ENCODE data around the gene LRRC56.

DNA sequence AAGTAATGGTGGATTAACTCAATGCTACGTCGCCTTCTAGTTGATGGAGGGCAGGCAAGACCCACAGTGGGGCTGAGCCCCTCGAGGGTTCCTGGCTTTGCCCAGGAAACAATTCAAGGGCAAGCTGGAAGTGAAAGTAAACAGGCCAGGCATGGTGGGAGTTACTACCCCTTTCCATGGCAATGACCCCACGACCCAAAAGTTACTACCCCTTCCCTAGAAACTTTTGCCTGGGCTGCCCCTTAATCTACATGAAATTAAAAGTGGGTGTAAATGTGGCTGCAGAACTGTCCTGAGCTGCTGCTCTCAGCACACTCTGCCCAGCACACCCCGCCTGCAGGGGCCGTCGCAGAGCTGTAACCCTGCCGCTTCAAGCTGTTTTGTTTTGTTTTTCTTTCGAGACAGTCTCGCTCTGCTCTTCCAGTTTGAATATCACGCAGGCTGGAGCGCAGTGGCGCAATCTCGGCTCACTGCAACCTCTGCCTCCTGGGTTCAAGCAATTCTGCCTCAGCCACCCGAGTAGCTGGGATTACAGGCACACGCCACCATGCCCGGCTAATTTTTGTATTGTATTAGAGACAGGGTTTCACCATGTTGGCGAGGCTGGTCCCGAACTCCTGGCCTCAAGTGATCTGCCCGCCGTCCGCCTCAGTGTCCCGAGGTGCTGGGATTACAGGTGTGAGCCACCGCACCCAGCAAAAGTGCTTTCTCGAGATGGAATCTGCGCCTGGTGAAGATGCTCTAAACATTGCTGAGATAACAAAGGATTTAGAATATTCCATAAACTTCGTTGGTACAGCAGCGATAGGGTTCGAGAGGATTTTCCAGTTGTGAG lies 24.3 kb upstream of the LRRC56 start:
- TF ChIP-seq, protein P1, sequence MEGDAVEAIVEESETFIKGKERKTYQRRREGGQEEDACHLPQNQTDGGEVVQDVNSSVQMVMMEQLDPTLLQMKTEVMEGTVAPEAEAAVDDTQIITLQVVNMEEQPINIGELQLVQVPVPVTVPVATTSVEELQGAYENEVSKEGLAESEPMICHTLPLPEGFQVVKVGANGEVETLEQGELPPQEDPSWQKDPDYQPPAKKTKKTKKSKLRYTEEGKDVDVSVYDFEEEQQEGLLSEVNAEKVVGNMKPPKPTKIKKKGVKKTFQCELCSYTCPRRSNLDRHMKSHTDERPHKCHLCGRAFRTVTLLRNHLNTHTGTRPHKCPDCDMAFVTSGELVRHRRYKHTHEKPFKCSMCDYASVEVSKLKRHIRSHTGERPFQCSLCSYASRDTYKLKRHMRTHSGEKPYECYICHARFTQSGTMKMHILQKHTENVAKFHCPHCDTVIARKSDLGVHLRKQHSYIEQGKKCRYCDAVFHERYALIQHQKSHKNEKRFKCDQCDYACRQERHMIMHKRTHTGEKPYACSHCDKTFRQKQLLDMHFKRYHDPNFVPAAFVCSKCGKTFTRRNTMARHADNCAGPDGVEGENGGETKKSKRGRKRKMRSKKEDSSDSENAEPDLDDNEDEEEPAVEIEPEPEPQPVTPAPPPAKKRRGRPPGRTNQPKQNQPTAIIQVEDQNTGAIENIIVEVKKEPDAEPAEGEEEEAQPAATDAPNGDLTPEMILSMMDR (IDR thresholded peaks at IDR 0.05): no peak
- TF ChIP-seq POLR2A (IDR thresholded peaks at IDR 0.05; ENCODE audit: low read length): no peak
- TF ChIP-seq KDM1A (IDR thresholded peaks at IDR 0.05; ENCODE audit: low read depth): no peak
- no peak for TF ChIP-seq RAD21 (conservative IDR thresholded peaks at IDR 0.05 in 1 of 2, IDR thresholded peaks at IDR 0.05 in 1 of 2)
- TF ChIP-seq, protein P2, sequence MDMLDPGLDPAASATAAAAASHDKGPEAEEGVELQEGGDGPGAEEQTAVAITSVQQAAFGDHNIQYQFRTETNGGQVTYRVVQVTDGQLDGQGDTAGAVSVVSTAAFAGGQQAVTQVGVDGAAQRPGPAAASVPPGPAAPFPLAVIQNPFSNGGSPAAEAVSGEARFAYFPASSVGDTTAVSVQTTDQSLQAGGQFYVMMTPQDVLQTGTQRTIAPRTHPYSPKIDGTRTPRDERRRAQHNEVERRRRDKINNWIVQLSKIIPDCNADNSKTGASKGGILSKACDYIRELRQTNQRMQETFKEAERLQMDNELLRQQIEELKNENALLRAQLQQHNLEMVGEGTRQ (IDR thresholded peaks at IDR 0.05): no peak
- TF ChIP-seq, protein P3, sequence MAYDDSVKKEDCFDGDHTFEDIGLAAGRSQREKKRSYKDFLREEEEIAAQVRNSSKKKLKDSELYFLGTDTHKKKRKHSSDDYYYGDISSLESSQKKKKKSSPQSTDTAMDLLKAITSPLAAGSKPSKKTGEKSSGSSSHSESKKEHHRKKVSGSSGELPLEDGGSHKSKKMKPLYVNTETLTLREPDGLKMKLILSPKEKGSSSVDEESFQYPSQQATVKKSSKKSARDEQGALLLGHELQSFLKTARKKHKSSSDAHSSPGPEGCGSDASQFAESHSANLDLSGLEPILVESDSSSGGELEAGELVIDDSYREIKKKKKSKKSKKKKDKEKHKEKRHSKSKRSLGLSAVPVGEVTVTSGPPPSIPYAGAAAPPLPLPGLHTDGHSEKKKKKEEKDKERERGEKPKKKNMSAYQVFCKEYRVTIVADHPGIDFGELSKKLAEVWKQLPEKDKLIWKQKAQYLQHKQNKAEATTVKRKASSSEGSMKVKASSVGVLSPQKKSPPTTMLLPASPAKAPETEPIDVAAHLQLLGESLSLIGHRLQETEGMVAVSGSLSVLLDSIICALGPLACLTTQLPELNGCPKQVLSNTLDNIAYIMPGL (CRISPR knock-in tag; IDR thresholded peaks at IDR 0.05; ENCODE audit: borderline replicate concordance): no peak
- TF ChIP-seq JUNB (IDR thresholded peaks at IDR 0.05): no peak
- no peak for TF ChIP-seq HDAC2 (IDR thresholded peaks at IDR 0.05)
